ENCODE measurements around the gene DCC. TPM values are rescaled to one million over a fixed set of nuclear protein-coding genes. Genes with fewer than 3 reads are reported as not detected.

Gene DCC
- polyA plus RNA-seq, 2 of the 4 experiments (the other 2 are of a cell fraction): 0.12 TPM; not detected in 1

DNA sequence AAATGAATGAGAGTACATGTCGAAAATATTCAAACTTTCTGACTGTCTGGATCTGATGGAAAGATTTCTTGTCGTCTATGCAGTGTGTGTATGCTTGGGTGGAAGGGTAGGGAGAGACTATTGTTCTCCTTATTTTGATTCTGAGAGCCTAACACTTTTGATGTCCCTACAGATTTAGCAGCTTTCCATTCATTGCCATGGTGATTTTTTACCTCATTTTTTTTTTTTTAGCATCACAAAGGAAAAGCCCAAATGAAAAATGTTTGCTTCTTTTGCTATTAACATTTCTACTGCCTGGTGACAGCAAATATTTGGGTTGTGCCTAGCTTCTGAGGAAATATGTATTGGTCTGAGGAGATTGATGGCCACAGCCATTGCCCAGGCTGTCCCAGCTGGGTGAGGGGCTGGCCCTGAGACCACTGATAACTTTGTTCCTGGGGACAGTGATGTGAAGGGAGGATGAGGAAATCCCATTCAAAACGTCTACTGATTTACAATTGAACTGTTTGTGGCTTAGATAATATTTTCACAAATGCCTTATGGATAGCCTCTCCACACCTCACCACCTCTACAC lies 558.6 kb downstream of the DCC start:
- ChIA-PET POLR2A (interaction anchor here (0.7 kb wide), 1 partner anchor 179 kb away, joined by 3 read pairs; no protein-coding TSS in a partner anchor), CTCF (no interaction called here)
- no peak for ATAC-seq
- H3K4me1 ChIP-seq: no peaks in the 10 kb centered on the region
- H3K9me3 ChIP-seq: no peaks in the 10 kb centered on the region
- H3K27ac ChIP-seq: no peak overlapping the region
- TF ChIP-seq JUN (IDR thresholded peaks at IDR 0.05): no peak
- TF ChIP-seq, protein P1, sequence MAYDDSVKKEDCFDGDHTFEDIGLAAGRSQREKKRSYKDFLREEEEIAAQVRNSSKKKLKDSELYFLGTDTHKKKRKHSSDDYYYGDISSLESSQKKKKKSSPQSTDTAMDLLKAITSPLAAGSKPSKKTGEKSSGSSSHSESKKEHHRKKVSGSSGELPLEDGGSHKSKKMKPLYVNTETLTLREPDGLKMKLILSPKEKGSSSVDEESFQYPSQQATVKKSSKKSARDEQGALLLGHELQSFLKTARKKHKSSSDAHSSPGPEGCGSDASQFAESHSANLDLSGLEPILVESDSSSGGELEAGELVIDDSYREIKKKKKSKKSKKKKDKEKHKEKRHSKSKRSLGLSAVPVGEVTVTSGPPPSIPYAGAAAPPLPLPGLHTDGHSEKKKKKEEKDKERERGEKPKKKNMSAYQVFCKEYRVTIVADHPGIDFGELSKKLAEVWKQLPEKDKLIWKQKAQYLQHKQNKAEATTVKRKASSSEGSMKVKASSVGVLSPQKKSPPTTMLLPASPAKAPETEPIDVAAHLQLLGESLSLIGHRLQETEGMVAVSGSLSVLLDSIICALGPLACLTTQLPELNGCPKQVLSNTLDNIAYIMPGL (CRISPR knock-in tag; IDR thresholded peaks at IDR 0.05; ENCODE audit: borderline replicate concordance): no peak
- no peak for TF ChIP-seq SREBF2 (IDR thresholded peaks at IDR 0.05)
- TF ChIP-seq, protein P2, sequence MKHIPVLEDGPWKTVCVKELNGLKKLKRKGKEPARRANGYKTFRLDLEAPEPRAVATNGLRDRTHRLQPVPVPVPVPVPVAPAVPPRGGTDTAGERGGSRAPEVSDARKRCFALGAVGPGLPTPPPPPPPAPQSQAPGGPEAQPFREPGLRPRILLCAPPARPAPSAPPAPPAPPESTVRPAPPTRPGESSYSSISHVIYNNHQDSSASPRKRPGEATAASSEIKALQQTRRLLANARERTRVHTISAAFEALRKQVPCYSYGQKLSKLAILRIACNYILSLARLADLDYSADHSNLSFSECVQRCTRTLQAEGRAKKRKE (CRISPR knock-in tag; IDR thresholded peaks at IDR 0.05; ENCODE audit: low read depth): no peak
- no peak for TF ChIP-seq ZFP36 (IDR thresholded peaks at IDR 0.05; ENCODE audit: borderline replicate concordance, partially characterized antibody)
- TF ChIP-seq MAZ (IDR thresholded peaks at IDR 0.05; ENCODE audit: borderline replicate concordance, low read depth, low read length): no peak
- TF ChIP-seq, protein P3, sequence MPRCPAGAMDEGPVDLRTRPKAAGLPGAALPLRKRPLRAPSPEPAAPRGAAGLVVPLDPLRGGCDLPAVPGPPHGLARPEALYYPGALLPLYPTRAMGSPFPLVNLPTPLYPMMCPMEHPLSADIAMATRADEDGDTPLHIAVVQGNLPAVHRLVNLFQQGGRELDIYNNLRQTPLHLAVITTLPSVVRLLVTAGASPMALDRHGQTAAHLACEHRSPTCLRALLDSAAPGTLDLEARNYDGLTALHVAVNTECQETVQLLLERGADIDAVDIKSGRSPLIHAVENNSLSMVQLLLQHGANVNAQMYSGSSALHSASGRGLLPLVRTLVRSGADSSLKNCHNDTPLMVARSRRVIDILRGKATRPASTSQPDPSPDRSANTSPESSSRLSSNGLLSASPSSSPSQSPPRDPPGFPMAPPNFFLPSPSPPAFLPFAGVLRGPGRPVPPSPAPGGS (IDR thresholded peaks at IDR 0.05): no peak
- no peak for TF ChIP-seq HDAC2 (IDR thresholded peaks at IDR 0.05)
- no peak for TF ChIP-seq HEYL (CRISPR knock-in tag; IDR thresholded peaks at IDR 0.05)
- no peak for TF ChIP-seq TFCP2L1 (CRISPR knock-in tag; IDR thresholded peaks at IDR 0.05)
- TF ChIP-seq, protein P4, sequence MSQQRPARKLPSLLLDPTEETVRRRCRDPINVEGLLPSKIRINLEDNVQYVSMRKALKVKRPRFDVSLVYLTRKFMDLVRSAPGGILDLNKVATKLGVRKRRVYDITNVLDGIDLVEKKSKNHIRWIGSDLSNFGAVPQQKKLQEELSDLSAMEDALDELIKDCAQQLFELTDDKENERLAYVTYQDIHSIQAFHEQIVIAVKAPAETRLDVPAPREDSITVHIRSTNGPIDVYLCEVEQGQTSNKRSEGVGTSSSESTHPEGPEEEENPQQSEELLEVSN (IDR thresholded peaks at IDR 0.05; ENCODE audit: borderline replicate concordance, low read depth): no peak
- no peak for TF ChIP-seq ESRRA (IDR thresholded peaks at IDR 0.05; ENCODE audit: borderline replicate concordance, low read length)
- TF ChIP-seq CBX2 (IDR thresholded peaks at IDR 0.05; ENCODE audit: borderline replicate concordance, low read depth): no peak
- FAIRE-seq: no peak
- no peak overlapping the region for H3K4me3 ChIP-seq
- no peak for DNase-seq (ENCODE audit: low read depth in 1 of 2, low spot score in 1 of 2)
- 1% methylated on average over 3 of the region's 3 CpGs for WGBS (ENCODE audit: missing lambda C conversion rate)
- no peak overlapping the region for H3K4me2 ChIP-seq

DNA sequence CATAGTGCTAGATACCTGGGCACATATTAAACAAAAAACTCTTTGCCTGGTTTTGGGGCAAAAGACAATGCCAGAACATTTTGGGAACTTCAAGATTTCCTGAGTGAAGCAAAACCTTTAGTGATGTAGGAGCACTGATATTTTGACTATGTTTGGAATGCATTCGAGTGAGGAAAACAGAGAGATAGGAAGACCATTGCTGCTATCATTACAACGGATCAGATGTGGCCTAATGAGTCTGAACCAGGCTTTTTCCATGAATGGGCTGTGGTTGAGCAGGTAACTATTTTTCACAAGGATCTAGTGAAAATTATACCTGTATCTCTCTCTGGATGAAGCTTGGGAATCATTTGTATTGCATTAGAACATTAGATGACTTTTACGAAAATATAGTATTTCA lies 562.2 kb downstream of the DCC start:
- Histone ChIP-seq H3K4me2 (no peak overlapping the region), H3K4me3 (no peak overlapping the region), H3K9me3 (no peaks in the 10 kb centered on the region), H3K27ac (no peak overlapping the region), H3K4me1 (no peaks in the 10 kb centered on the region)
- ChIA-PET POLR2A (no interaction called here), CTCF (no interaction called here)
- TF ChIP-seq MYC (IDR thresholded peaks at IDR 0.05; ENCODE audit: borderline replicate concordance, low read length) (no peak), RNF2 (IDR thresholded peaks at IDR 0.05; ENCODE audit: borderline replicate concordance, low read depth) (no peak), HEYL (CRISPR knock-in tag; IDR thresholded peaks at IDR 0.05) (no peak), CEBPB (IDR thresholded peaks at IDR 0.05) (no peak), SMC3 (IDR thresholded peaks at IDR 0.05) (no peak), NPAS2 (CRISPR knock-in tag; IDR thresholded peaks at IDR 0.05; ENCODE audit: borderline replicate concordance) (no peak), RARB (CRISPR knock-in tag; IDR thresholded peaks at IDR 0.05) (no peak), EHMT2 (IDR thresholded peaks at IDR 0.05; ENCODE audit: low read depth) (no peak), POLR2A (IDR thresholded peaks at IDR 0.05; ENCODE audit: low read length) (no peak)
- TF ChIP-seq, protein P5, sequence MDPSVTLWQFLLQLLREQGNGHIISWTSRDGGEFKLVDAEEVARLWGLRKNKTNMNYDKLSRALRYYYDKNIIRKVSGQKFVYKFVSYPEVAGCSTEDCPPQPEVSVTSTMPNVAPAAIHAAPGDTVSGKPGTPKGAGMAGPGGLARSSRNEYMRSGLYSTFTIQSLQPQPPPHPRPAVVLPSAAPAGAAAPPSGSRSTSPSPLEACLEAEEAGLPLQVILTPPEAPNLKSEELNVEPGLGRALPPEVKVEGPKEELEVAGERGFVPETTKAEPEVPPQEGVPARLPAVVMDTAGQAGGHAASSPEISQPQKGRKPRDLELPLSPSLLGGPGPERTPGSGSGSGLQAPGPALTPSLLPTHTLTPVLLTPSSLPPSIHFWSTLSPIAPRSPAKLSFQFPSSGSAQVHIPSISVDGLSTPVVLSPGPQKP (IDR thresholded peaks at IDR 0.05; ENCODE audit: low read depth, low read length): no peak
- TF ChIP-seq, protein P6, sequence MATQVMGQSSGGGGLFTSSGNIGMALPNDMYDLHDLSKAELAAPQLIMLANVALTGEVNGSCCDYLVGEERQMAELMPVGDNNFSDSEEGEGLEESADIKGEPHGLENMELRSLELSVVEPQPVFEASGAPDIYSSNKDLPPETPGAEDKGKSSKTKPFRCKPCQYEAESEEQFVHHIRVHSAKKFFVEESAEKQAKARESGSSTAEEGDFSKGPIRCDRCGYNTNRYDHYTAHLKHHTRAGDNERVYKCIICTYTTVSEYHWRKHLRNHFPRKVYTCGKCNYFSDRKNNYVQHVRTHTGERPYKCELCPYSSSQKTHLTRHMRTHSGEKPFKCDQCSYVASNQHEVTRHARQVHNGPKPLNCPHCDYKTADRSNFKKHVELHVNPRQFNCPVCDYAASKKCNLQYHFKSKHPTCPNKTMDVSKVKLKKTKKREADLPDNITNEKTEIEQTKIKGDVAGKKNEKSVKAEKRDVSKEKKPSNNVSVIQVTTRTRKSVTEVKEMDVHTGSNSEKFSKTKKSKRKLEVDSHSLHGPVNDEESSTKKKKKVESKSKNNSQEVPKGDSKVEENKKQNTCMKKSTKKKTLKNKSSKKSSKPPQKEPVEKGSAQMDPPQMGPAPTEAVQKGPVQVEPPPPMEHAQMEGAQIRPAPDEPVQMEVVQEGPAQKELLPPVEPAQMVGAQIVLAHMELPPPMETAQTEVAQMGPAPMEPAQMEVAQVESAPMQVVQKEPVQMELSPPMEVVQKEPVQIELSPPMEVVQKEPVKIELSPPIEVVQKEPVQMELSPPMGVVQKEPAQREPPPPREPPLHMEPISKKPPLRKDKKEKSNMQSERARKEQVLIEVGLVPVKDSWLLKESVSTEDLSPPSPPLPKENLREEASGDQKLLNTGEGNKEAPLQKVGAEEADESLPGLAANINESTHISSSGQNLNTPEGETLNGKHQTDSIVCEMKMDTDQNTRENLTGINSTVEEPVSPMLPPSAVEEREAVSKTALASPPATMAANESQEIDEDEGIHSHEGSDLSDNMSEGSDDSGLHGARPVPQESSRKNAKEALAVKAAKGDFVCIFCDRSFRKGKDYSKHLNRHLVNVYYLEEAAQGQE (IDR thresholded peaks at IDR 0.05): no peak
- TF ChIP-seq, protein P7, sequence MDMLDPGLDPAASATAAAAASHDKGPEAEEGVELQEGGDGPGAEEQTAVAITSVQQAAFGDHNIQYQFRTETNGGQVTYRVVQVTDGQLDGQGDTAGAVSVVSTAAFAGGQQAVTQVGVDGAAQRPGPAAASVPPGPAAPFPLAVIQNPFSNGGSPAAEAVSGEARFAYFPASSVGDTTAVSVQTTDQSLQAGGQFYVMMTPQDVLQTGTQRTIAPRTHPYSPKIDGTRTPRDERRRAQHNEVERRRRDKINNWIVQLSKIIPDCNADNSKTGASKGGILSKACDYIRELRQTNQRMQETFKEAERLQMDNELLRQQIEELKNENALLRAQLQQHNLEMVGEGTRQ (IDR thresholded peaks at IDR 0.05): no peak
- ATAC-seq (no peak), DNase-seq (ENCODE audit: low read depth in 1 of 2, low spot score in 1 of 2) (no peak), FAIRE-seq (no peak)
- 26% methylated on average over 3 of the region's 3 CpGs for WGBS (ENCODE audit: missing lambda C conversion rate)

Measured in A549 (cell line).